ENCODE measurements around the gene ZFYVE21.

ZFYVE21 gene

DNA sequence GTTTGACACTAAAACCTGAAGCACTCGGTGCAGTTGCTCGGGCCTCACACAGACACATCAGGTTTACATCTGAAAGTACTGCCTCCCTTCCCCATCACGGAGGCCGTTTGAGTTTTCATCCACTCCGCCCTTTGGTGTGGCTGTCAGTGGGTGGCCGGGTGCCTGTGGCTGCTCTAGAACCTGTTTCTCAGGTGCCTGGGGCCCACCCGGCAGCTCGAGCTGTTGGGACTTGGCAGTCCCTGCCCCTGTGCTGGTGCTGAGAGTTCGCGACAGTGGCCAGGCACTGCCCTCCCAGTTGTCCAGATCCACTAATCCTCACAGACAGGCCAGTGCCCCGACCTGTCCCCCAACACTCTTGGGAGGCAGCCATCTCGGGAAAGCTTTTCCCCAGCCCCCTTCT, 22.7 kb upstream of the ZFYVE21 start:
- DNase-seq = no peak

DNA sequence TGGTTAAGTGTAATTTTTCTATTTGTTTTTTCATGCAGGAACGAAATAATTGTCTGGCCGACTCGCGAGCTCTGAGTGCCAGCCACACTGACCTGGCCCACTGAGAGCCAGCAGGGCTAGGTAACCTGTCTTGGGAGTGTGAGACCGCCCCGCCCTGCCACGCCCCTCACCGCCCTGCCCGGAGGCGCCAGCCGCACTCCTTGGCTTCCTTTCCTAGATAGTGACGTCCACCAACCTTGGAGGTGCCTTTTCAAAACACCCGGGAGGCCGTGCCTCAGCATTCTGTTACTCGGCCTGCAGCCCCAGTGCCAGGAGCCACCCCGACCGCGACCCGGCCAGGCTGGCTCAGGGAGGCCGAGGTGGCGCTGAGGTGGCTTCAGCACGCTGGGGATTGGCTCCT, 22.1 kb upstream of the ZFYVE21 start:
- no peak for DNase-seq

DNA sequence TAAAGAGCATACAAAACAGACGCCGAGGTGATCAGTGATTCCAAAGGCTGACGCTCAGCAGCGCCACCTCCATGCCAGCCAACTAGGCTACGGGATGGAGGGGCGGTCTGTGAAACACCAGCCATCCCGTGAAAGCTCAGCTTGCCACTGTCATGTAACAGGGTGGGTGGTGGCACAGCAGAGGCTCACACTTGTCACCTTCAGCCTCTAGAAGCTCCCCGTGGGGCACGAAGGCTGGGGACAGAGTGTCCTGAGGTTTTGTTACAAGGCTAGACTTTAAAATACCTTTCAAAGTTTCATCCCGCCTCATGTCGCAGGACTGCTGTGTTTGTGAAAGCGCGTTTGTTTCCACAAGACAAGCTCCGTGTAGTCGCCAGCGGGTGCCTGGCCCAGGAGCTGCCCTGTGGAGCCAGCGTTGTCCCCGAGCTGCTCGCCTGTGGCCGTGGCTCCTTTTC, 21.0 kb upstream of the ZFYVE21 start:
- no peak for DNase-seq

DNA sequence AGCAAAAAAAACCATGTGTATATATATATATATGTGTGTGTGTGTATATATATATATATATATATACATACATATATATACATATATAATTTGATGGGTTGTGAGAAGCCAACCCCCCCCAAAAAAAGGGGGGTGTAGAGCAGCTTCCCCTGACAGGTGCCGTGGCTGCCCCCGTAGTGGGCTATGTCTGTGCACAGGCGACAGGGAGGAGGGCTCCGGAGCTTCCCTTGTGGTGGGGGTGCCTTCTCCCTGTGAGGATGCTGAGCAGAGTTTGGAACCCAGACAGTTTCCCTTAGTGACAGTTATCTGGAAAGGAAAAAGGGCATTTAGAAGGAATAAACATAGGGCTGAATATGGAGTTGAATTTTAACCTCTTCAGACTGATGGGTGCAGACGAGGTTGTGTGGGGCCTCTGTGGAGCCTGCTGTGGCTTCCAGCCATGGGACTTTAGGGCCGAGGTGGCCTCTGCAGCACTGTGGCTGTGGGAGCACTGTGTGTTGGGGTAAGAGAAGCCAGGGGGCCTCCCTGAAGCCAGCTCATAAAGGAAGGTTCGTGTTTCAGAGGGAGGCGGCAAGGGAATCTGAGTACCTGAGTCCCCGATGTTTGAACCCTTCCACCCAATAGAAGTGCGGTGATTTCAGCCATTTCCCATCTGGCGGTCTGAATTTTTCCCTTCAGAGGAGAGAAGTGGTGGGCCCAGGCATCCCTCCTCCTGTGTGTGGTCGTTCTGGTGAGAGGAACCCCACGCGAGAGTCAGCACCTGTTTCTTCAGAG, 20.1 kb upstream of the ZFYVE21 start:
- DNase-seq = no peak

DNA sequence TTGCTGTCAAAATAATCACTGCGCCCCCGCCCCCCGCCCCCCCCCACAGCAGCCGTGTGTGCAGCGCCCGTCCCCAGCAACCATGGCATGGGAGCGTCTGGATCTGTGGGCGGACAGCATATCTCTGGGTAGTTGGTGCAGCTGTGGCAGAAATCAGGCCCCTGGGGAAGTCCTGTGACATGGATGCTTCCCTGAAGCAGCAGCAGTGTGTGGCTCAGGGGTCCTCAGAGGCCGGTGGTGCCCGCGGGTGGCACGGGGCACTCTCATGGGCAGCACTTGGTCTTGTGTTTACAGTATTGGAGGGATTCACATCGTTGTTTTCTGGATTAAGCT, 19.6 kb upstream of the ZFYVE21 start:
- DNase-seq = no peak

DNA sequence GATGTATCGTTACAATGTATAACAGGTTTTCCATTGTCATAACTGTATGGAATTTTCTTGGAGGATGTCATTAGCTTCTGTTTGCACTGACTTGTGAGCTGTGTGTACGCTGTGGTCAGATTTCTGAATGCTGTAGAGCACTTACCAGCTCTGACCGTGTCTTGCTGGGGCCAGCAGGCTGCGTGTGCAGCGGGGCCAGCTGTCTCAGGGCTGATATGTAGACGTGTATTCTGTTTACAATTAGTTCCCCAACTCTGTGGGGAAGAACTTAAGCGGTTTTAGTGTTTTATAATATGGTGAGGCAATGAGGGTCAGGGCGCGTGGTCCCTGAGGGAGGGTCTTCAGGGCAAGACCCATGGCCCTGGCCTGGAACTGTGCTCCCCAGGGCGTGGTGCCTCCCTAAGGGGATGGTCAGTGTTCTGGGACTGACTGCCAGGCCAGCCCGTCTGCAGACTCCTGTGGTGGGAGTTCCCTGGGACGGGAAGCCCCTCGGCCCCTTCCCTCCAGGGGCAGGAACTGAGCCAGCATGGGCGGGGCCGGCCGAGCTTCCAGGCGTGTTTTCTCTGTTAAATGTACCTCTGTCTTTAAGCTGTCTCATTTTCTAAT, 19.0 kb upstream of the ZFYVE21 start:
- no peak for DNase-seq

DNA sequence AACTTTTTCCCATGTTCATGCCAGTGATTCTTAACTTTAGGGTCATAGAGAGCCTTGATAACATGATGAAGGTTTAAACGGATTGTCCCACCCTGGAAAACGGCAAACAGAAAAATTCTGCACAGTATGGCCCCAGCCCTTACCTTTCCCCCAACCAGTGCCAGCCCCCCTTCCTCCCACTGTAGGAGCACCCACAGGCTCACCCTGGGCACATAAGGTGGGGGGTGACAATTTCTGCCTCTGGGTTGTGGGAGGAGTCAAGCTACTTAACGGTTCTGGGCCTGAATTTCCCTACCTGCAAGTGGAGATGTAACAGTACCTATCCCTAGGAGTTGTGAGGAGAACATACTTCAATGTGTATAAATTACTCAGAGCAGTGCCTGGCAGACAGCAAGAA, 18.4 kb upstream of the ZFYVE21 start:
- DNase-seq = no peak

DNA sequence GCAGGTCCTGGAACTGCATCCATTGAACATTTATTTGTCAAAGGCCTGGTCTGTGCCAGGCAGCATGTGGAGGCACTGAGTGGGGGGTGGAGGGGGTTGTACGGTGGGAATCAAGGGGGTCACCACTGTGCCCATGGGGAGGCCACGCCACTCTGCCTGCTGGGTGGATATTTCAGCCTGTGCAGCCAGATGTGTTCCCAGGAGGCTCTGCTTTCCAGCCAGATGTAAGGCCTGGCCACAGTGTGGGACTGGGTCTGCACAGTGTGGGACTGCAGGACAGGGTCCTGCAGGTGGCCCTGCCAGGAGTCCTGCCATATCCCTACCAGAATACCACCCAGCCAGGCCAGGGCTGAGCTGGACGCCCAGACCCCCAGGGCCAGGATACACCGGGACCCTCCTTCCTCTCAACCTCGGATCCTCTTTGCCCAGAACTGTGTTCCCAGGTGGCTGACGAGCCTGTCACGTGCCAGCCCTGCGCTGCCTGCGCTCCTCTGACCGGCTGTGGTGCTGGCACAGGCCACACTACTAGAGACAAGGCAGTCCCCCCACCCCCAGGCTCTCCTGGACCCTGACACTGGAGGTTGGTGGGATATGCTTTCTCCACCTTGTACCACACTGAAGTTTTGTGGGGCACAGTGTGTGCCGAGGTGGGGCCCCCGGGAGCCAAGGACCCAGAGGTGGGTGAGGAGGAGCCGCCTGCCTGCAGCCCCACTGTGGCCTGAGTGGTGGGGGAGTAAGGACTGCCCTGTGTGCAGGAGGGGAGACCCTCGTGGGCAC, 17.8 kb upstream of the ZFYVE21 start:
- DNase-seq = no peak

DNA sequence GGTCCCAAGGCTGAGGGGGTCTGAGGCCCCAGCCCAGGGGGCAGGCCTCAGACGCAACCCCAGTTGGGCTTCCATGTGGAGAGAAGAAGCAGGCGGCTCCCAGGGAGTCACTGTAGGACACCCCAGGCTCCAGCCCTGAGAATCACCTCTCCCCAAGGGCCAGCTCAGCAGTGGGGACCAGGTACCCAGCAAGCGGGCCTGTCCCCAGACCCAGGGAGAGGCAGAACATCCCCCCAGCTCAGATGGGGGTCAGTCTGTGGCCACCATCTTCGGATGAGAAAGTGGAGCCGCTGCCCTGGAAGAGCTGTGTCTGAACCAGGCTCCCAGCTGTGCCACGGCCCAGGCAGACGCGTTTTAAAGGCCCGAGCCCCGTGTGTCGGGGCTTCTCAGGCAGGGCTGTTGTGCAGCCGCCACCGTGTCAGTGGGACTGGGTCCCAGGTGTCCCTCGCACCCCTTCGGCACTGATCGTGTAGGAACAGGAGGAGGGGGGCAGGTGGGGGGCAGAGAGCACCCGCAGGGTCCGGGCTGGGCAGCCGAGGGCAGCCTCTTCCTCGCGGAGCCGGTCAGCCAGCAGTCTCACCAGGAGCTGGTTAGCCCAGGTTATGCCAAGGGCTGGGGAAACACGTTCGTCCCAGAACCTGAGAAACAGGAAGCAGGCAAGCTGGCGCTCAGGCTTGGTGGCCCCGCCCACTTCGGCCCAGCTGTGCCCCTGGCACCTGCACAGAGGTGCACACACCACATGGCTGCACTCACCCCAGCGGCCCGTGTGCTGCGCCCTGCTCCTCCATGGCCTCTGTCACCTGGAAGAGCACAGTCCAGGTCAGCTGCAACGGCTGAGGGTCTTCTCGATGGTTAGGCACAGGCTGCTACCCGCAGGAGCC, 17.0 kb upstream of the ZFYVE21 start:
- no peak for DNase-seq

DNA sequence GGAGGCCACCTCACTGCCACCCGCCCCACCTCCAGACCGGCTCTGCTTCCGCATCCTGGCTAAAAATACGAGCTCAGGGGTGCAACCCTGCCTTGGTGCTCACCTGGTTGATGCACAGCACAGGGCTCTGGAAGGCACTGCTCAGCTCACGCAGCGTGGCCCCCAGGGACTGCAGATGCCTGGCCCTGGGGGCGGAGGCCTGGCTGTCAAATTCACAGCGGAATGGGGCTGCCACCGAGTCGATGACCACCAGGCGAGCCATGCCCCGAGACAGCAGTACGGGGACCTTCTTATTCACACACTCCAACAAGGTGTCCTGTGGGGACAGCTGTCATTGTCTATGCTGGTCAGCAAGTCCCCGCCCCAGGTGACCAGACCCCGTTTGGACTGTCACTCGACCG, 16.3 kb upstream of the ZFYVE21 start:
- DNase-seq = no peak

DNA sequence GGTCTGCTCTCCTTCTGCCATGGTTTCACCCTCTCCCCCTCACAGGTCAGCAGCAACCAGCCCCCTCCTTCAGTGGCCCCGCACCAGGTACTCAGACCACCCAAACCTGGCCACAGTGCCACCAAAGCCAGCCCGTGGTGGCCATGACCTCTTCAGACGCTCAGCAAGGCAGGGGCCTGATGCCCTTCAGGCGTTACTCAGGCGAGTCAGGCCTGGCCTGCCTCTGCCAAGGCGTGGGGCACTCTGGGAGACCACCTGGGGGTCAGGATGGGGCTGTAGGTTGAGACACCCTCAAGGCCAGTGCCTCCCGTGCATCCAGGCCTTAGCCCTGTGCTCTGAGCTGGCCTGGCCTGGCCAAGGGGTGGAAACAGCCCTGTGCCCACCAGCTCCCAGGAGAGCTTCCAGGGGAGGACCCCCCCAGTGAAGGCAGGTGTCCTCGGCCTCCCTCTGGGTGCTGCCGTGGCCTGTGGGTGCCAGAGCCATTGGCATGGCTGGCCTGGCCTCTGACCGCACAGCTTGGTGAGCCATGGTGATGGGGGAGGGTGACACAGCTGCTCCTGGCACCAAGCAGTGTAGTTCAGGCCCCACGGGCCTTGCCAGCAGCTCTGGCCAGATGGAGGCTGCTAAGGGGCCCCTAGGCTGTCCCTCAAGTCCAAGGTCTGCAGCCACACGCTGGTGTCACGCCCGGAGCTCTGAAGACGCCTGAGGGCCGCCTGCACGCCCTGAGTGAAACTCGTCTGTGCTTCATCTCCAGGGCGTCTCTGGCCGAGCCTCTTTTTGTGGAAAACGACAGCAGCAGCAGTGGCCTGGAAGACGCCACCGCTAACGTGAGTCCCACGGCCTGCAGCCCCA, 15.5 kb upstream of the ZFYVE21 start:
- DNase-seq = no peak

DNA sequence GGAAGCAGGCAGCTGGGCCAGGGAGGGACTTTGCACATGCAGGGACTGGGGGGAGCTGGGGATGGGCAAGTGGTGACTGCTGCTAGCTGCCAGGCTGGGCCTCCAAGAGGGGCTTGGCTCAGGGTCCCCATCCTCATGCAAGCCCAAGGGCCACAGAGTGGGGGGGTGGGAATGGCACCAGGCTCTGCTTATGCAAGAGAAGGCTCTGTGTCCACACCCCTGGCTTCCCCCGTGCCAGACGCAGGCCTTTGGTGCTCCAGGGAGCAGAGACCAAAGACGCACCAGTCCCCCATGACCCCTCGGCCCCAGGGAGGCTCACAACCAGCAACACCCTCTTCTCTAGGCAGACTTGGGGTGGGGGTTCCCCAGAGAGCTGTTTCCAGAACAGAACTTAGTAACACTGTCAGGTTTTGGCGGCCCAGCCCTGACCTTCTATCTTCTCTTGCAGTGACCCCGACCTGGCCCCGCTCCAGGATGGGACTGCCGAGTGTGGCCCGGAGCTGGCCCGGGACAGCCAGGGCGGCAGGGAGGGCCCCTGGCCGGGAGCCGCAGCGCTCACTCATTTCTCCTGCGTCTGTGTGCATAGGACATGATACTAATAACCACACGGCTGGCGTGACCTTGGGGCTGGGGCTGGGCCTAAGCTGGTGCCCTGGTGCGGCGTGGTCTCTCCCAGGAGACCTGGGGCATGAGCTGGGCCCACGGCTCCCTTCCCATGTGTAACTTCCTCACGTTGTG, 14.7 kb upstream of the ZFYVE21 start:
- DNase-seq = no peak

DNA sequence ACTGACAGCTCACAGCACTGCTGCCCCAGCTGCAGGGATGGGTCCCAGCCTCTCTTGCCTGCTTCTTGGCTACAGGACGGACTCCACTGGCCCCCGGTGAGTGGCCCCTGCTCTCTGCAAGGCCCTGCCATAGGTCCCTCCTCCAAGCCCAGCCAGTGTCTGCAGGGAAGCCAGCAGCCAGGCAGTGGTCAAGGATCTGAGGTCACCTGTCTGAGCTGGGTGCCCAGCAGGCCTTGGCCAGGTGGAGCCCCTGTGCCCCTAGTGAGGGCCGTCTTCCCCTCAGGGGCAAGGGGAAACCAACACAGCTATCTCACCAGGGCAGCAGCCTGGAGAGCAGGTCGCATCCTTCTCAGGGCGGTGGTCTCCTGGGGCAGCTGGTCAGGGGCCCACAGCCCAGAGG, 13.5 kb upstream of the ZFYVE21 start:
- no peak for DNase-seq

DNA sequence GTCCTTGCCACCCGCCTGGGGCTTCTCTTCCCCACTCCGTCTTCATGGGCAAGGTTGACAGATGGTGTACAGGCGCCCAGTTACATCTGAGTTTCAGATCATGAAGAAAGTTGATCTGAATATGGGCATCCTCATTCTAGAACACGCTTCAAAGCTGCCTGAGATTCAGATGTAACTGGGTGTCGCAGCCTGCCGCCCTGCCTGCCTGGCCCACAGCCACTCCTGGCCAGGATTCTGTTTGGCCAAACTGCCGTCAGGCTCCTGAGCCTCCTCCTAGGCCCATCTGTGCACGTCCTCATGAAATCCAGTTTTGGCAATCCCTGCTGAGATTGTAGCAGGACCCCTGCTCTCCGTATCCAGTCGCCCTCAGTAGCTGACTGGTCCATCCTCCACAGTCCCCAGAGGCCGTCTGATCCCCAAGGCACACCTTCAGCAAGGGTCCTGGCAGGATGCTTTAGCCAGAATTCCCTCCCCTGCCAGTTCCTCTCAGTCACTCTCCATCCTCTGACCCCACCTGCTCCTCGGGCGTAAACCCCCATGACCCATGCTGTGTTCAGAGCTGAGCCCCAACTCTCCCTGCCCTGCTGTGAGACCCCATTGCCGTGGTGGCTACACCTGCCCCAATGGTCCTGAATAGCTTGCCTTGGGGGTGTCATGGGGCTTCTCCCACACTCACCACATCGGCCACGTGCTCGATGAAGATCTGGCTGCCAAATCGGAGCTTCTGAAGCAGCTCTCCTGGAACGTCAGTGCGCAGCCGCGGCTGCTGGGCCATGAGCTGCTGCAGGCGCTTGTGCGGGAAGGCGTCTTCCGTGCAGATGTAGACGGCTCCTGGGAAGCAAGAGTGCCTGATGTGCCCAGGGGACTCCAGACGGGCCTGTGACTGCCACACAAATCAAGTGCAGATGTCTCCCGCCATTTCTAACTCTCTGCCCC, 12.8 kb upstream of the ZFYVE21 start:
- DNase-seq = no peak

DNA sequence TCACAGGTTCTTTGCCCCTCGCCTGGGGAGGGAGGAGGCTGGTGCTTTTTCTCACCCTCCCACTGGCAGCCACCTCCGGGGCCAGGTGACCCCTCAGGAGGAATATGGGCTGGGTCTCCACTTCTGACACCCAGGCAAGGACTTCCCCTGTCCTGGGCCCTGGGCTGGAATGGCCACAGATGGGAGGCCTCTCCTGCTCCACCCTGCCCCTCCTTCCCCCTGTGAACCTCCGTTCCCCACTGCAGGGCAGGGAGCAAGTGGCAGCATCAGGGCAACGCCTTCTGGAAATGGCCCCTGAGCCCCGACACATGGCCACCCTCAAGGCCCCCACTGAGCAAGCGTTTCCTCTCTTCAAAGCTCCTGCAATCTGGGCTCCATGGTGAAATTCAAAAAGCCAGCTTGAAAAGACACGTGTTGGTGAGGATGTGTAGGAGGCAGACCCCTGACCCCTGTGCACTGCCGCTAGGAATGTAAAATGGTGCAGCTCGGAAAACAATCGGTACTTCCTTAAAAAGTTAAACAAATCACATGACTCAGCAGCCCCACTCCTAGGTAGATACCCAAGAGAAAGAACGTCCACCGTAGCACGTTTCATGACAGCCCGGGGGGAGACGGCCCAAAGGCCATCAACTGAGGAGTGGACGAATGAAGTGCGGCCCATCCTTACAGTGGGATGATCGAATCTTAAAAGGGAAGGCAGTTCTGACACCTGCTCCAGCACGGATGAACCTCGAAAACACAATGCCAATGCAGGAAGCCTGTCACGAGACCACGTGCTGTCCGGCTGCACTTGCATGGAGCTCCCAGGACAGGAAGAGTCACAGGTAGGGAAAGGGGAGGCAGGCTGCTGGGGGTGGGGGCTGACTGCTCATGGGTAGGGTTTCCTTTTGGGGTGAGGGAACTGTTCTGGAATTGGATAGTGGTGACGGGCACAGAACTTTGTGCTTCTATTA, 11.9 kb upstream of the ZFYVE21 start:
- DNase-seq = no peak

DNA sequence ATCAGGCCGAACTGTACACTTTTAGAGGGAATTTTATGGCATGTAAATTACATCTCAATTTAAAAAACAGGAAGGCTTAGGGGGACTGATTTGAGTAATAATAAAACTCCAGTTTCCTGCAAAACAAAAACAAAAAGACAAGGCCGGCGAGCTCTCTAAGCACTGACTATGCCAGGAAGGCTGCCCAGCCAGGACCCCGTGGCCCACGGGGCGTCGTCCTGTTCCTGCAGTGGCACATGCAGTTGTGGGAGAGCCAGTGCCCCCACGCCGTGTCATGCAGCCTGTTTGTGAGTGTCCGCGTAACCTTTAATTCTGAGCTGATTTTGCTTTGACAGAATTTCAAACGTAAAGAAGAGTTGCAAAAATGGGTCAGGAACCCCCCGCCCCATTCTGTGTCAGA, 10.9 kb upstream of the ZFYVE21 start:
- no peak for DNase-seq

DNA sequence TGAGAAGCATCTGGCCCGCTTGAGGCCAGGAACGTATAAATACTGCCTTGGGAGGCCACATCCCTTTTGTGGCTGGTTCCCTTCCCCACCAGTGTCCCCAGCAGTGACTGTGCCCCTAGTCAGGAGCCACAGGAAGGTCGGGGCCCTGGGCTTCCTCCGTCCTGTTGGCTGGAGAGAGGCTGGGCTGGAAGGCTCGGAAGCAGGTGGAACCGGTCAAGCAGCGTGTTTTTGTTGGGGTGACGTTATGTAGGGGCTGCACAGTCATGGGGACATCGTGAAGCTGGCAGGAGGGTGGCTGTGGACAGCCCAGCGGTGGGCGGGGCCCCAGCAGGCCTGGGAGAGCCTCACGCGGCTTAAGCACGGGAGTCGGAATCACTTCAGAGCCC, 10.5 kb upstream of the ZFYVE21 start:
- DNase-seq = no peak

DNA sequence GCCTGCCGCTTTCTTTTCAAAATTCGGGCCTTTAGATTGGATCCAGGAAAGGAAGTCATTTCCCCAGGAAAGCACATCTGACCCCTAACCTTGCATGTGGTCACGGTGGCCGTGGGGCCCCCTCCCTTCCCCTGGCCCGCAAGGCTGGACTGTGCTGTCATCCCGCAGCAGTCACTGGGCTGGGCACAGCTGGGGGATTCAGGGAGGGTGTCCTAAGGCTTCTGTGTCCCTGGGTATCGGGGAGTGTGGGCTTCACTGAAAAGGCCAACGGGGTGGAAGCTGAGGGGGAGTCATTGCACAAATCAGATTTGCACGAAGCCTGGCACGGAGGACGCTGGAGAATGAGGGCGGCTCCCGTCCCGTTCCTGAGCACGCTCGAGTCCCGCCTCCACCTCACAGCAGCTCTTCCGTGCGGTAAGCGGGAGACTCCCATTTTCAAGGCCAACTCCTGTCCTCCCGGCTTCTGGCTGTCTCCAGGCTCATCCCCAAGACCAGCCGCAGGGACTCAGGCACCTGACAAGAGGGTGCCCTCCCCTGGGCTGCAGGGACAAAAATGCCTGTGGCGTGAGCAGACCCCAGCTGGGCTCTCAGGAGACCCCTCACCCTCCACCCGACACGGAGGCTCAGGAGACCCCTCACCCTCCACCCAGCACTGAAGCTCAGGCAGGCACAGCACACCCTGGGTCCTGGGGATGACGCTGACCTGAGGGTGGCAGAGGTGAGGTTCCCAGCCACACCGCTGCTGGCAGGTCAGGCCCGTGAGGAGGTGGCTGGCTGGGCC, 9.9 kb upstream of the ZFYVE21 start:
- no peak for DNase-seq
